Stimulated activated effector memory CD8-positive, alpha-beta T cell treated with anti-CD3 and anti-CD28 coated beads, Interleukin-12 subunit alpha, Interleukin-12 subunit beta, amount 100 ng/mL, for 72 hours (primary cell): ENCODE measurements around the gene SYP.

Source experiments
- ATAC-seq: fragments of 150-1000 bp; cut with Tn5 transposase; 2 replicates; pipeline ENCODE4 v1.10.0; 2021
- DNase-seq, 2 donors: peaks; one replicate each; pipeline ENCODE4 v3.0.0; 2021 to 2022; ENCODE audit warnings: low spot score in 2 of 2
- H3K27ac Mint-ChIP-seq: one replicate; pipeline ENCODE4 v1.8.0; 2022; ENCODE audit warnings: mild to moderate bottlenecking, mixed read lengths
- H3K36me3 Mint-ChIP-seq: one replicate; pipeline ENCODE4 v1.8.0; 2022; ENCODE audit warnings: mild to moderate bottlenecking, mixed read lengths
- H3K4me1 Mint-ChIP-seq: one replicate; pipeline ENCODE4 v1.8.0; 2022; ENCODE audit warnings: mixed read lengths
- H3K4me3 Mint-ChIP-seq: one replicate; pipeline ENCODE4 v1.8.0; 2022; ENCODE audit warnings: mild to moderate bottlenecking, mixed read lengths
- H3K9me3 Mint-ChIP-seq: one replicate; pipeline ENCODE4 v1.8.0; 2022; ENCODE audit warnings: mixed read lengths

Gene SYP

DNA sequence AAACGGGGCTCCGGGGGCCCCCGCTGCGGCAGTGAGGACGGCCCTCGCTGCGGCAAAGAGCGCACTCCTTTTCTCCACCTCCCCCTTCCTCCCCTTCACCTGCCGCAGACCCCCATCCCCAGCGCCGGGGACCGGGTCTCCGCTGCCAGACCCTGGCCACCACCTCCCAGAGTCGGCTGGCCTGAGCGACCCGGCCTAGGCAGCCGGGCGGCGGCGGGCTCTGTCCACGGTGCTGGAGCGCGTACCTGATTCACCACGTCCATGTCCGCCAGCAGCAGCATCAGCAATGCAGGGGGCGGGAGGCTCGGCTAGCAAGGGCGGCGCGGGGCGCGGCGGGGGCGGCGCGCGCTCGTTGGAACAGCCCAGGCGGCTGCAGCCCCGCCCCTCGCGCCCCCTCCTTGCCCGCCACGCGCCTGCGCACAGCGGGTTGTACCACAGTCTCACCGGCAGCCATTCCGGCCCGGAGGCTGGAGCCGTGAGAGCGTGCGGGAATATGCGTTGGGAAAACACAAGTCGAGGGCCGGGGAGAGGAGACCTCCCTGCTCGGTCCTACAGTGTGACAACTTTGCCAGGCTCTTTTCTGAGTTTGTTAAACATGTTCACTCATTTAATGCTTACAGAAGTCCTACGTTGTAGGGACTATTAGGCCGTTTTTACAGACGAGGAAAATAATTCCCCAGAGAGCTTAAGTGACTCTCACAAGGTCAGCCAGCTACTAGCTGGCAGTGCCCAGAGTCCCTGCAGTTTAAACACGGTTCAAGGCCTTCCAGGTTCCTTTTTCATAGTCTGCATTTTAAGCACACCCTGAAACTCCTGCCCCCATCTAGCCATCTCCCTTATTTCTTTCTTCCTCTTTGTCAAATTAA, at the start of gene SYP:
Gene SYP, minus strand, starts transcription at position 288 of the 866 bp plus-strand sequence. Its CDS starts 7 bp downstream, at position 281.
- Mint-ChIP-seq H3K4me3 (peak within 1 kb of the TSS; percentile 71), H3K4me1 (peaks cover 17% of the 10 kb centered on the region), H3K9me3 (no peaks in the 10 kb centered on the region), H3K27ac (peak within 1 kb of the TSS; percentile 66), H3K36me3 (peaks cover 7% of the 10 kb centered on the region)
- peak; percentile 98 for ATAC-seq
- DNase-seq = peak; percentile 86 to 89

DNA sequence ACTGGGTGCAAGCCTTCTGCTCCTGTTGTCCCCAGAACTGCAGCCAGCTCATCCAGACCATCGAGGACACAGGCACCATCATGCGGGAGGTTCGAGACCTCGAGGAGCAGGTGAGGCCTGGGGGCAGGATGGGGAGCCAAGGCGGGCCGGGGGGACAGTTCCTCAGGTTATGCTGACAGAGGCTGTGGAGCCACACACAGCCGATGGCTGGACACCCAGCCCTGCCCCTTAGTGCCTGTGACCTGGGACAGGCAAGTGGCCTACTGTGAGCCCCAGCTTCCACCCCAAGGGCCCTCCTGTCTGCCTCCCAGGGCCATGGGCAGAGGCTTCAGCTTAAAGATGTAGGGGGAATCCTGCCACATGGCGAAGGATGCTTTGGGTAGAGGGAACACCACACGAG, 49.6 kb upstream of the SYP start:
- no peaks in the 10 kb centered on the region for H3K9me3 Mint-ChIP-seq
- peak overlapping the region; percentile 83 for H3K27ac Mint-ChIP-seq
- peaks cover 34% of the 10 kb centered on the region for H3K4me1 Mint-ChIP-seq
- H3K36me3 Mint-ChIP-seq = peaks cover 85% of the 10 kb centered on the region
- ATAC-seq (no peak), DNase-seq (no peak)
- H3K4me3 Mint-ChIP-seq = no peak overlapping the region

GRCh38 chrX:49249071-49249470, 49.1 kb upstream of the SYP start:
- H3K4me1 Mint-ChIP-seq = peaks cover 34% of the 10 kb centered on the region
- H3K36me3 Mint-ChIP-seq = peaks cover 91% of the 10 kb centered on the region
- DNase-seq (no peak), ATAC-seq (no peak)
- H3K9me3 Mint-ChIP-seq = no peaks in the 10 kb centered on the region
- H3K4me3 Mint-ChIP-seq = no peak overlapping the region
- no peak overlapping the region for H3K27ac Mint-ChIP-seq

DNA sequence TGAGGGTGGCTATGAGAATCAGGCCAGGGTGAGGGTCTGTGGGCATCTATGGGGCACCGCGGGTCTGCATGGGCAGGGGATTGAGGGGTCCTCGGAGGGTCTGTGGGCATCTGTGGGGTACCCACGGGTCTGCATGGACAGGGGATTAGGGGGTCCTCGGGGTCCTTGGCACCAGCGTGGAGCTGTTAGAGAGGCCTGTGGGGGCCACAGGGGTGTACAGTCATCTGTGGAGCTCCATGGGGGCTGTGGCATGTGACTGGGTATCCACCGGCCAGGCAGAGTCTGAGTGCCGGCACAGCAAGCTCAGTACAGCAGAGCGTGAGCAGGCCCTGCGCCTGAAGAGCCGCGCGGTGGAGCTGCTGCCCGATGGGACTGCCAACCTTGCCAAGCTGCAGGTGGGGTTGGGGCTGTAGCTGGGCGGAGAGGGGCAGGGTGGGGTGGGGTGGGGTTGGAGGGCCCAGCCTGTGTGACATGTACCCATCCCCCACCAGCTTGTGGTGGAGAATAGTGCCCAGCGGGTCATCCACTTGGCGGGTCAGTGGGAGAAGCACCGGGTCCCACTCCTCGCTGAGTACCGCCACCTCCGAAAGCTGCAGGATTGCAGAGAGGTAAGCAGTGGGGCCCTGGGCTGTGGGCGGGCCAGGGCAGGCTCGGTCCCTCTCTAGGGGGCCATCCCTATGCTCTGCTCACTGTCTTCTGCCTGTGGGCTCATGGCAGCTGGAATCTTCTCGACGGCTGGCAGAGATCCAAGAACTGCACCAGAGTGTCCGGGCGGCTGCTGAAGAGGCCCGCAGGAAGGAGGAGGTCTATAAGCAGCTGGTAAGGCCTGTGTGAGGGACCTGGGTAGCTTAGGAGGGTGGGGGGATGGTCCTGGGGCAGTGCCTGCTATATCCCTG, 48.2 kb upstream of the SYP start:
- Mint-ChIP-seq H3K4me3 (no peak overlapping the region), H3K27ac (peak overlapping the region; percentile 73), H3K9me3 (no peaks in the 10 kb centered on the region), H3K4me1 (peaks cover 34% of the 10 kb centered on the region), H3K36me3 (peaks cover 95% of the 10 kb centered on the region)
- DNase-seq (no peak), ATAC-seq (peak; percentile 17)

GRCh38 chrX:49247346-49247745, 47.4 kb upstream of the SYP start:
- ATAC-seq = no peak
- H3K4me1 Mint-ChIP-seq = peaks cover 29% of the 10 kb centered on the region
- peak overlapping the region; percentile 73 for H3K27ac Mint-ChIP-seq
- H3K36me3 Mint-ChIP-seq = peaks cover 95% of the 10 kb centered on the region
- H3K9me3 Mint-ChIP-seq = no peaks in the 10 kb centered on the region
- H3K4me3 Mint-ChIP-seq = no peak overlapping the region
- DNase-seq = no peak

- Mint-ChIP-seq H3K4me1 (peaks cover 21% of the 10 kb centered on the region), H3K27ac (no peak overlapping the region), H3K36me3 (peaks cover 92% of the 10 kb centered on the region), H3K9me3 (no peaks in the 10 kb centered on the region), H3K4me3 (no peak overlapping the region)
- DNase-seq = no peak
- no peak for ATAC-seq
Measured at GRCh38 chrX:49246541-49246940, 46.5 kb upstream of the SYP start.

GRCh38 chrX:49244207-49244606, 44.2 kb upstream of the SYP start:
- no peak overlapping the region for H3K4me3 Mint-ChIP-seq
- DNase-seq = no peak
- H3K9me3 Mint-ChIP-seq = no peaks in the 10 kb centered on the region
- peaks cover 6% of the 10 kb centered on the region for H3K4me1 Mint-ChIP-seq
- peaks cover 91% of the 10 kb centered on the region for H3K36me3 Mint-ChIP-seq
- no peak for ATAC-seq
- H3K27ac Mint-ChIP-seq = peak overlapping the region; percentile 60

DNA sequence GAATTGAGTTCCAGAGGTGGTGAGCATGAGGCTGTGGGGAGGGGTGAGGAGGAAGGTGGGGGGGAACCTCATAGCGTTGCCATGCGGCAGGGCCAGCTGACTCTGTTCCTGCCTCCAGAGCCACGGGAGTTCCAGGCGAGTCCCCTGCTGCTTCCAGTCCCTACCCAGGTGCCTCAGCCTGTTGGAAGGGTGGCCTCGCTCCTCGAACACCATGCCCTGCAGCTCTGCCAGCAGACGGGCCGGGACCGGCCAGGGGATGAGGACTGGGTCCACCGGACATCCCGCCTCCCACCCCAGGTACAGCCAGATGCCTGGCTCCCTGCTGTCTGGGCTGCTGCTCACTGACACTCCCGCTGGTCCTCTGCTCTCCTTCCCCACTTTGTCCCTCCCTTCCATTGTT, 43.2 kb upstream of the SYP start:
- ATAC-seq = no peak

GRCh38 chrX:49242545-49243066, 42.6 kb upstream of the SYP start:
- no peak for ATAC-seq
- H3K4me1 Mint-ChIP-seq = peaks cover 4% of the 10 kb centered on the region
- no peaks in the 10 kb centered on the region for H3K9me3 Mint-ChIP-seq
- no peak overlapping the region for H3K27ac Mint-ChIP-seq
- H3K36me3 Mint-ChIP-seq = peaks cover 88% of the 10 kb centered on the region
- no peak overlapping the region for H3K4me3 Mint-ChIP-seq
- no peak for DNase-seq

More for the DNA sequence above, 43.2 kb upstream of the SYP start:
- Mint-ChIP-seq H3K4me1 (peaks cover 6% of the 10 kb centered on the region), H3K9me3 (no peaks in the 10 kb centered on the region), H3K36me3 (peaks cover 88% of the 10 kb centered on the region), H3K4me3 (no peak overlapping the region), H3K27ac (no peak overlapping the region)
- no peak for DNase-seq

GRCh38 chrX:49238735-49239134, 38.7 kb upstream of the SYP start:
- H3K9me3 Mint-ChIP-seq = no peaks in the 10 kb centered on the region
- no peak overlapping the region for H3K4me3 Mint-ChIP-seq
- DNase-seq = no peak
- ATAC-seq = no peak
- peaks cover 59% of the 10 kb centered on the region for H3K36me3 Mint-ChIP-seq
- H3K27ac Mint-ChIP-seq = no peak overlapping the region
- H3K4me1 Mint-ChIP-seq = peaks cover 15% of the 10 kb centered on the region

DNA sequence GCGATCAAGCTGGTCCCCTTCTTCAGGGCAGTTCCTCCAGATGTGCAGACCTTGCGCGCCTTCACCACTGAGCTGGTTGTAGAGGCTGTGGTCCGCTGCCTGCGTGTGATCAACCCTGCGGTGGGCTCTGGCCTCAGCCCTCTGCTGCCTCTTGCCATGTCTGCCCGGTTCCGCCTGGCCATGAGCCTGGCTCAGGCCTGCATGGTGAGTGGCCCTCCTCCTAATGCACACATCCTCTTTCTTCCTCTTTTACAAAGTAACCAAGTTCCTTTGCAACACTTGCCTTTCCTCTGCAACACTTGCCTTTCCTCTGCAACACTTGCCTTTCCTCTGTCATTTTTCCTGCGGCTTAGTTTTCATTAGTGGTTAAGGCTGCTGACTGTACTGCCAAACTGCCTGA, 37.1 kb upstream of the SYP start:
- Mint-ChIP-seq H3K36me3 (peaks cover 44% of the 10 kb centered on the region), H3K27ac (peak overlapping the region; percentile 97), H3K4me1 (peaks cover 15% of the 10 kb centered on the region), H3K9me3 (no peaks in the 10 kb centered on the region), H3K4me3 (peak overlapping the region; percentile 92)
- no peak for DNase-seq
- no peak for ATAC-seq

GRCh38 chrX:49233887-49234555, 34.0 kb upstream of the SYP start:
- ATAC-seq = no peak
- no peak overlapping the region for H3K4me3 Mint-ChIP-seq
- H3K36me3 Mint-ChIP-seq = peaks cover 20% of the 10 kb centered on the region
- peaks cover 30% of the 10 kb centered on the region for H3K4me1 Mint-ChIP-seq
- no peak for DNase-seq
- H3K9me3 Mint-ChIP-seq = no peaks in the 10 kb centered on the region
- no peak overlapping the region for H3K27ac Mint-ChIP-seq

- H3K36me3 Mint-ChIP-seq = peaks cover 16% of the 10 kb centered on the region
- no peak within 1 kb of the TSS for H3K4me3 Mint-ChIP-seq
- H3K9me3 Mint-ChIP-seq = no peaks in the 10 kb centered on the region
- no peak for DNase-seq
- no peak within 1 kb of the TSS for H3K27ac Mint-ChIP-seq
- peaks cover 30% of the 10 kb centered on the region for H3K4me1 Mint-ChIP-seq
- ATAC-seq = no peak
Measured at GRCh38 chrX:49233176-49233575, 33.2 kb upstream of the SYP start, which contains the start of gene CACNA1F. Gene CACNA1F, minus strand, starts transcription at chrX:49233340. Its CDS starts 31 bp downstream, at chrX:49233309.

- DNase-seq (no peak), ATAC-seq (no peak)
- Mint-ChIP-seq H3K4me1 (peaks cover 30% of the 10 kb centered on the region), H3K9me3 (no peaks in the 10 kb centered on the region), H3K36me3 (peaks cover 10% of the 10 kb centered on the region), H3K27ac (no peak overlapping the region), H3K4me3 (no peak overlapping the region)
Measured at GRCh38 chrX:49232525-49232924, 32.5 kb upstream of the SYP start.
